Inflammatory macrophage (primary cell): ENCODE results near the gene PDK2.

ENCODE experiments used
- DNase-seq, 2 donors: peaks; one replicate each; pipeline ENCODE4 v3.0.0-alpha.2; 2020 to 2022
- total RNA-seq, 18 experiments: gene quantifications; one replicate each; lab custom pipeline; 2026; ENCODE audit warnings: mixed read lengths in 6 of 18, inconsistent platforms in 2 of 18; lab: John Stamatoyannopoulos, UW

PDK2 gene
- total RNA-seq = 3.1 to 19.0 (median 10.3) reads per million in 18 experiments

- DNase-seq = peak; percentile 97
Observed at GRCh38 chr17:50094753-50095619, at the start of gene PDK2. PDK2 (plus strand) TSS chr17:50095351; CDS start chr17:50095436, 85 bp downstream.

GRCh38 chr17:50046179-50046578, 49.0 kb upstream of the PDK2 start:
- DNase-seq = no peak

- DNase-seq = no peak
Observed at GRCh38 chr17:50046667-50047066, 48.5 kb upstream of the PDK2 start.

- DNase-seq = no peak
Observed at GRCh38 chr17:50047083-50047482, 48.1 kb upstream of the PDK2 start.

GRCh38 chr17:50047488-50048126, 47.5 kb upstream of the PDK2 start:
- peak; percentile 12 to 17 for DNase-seq

GRCh38 chr17:50048146-50048720, 46.9 kb upstream of the PDK2 start:
- no peak for DNase-seq

- no peak for DNase-seq
Observed at GRCh38 chr17:50048988-50049387, 46.2 kb upstream of the PDK2 start.

GRCh38 chr17:50049636-50050035, 45.5 kb upstream of the PDK2 start:
- no peak for DNase-seq

- no peak for DNase-seq
Observed at GRCh38 chr17:50050431-50051032, 44.6 kb upstream of the PDK2 start.

GRCh38 chr17:50051082-50051576, 44.0 kb upstream of the PDK2 start:
- DNase-seq = no peak

- DNase-seq = no peak
Observed at GRCh38 chr17:50051606-50052005, 43.5 kb upstream of the PDK2 start.

- no peak for DNase-seq
Observed at GRCh38 chr17:50052241-50052796, 42.8 kb upstream of the PDK2 start.

GRCh38 chr17:50052822-50053653, 42.1 kb upstream of the PDK2 start:
- DNase-seq = no peak

- no peak for DNase-seq
Observed at GRCh38 chr17:50053654-50053960, 41.5 kb upstream of the PDK2 start.

- no peak for DNase-seq
Observed at GRCh38 chr17:50055055-50055425, 40.1 kb upstream of the PDK2 start.

- DNase-seq = peak; percentile 35 to 67
Observed at GRCh38 chr17:50055426-50056216, 39.5 kb upstream of the PDK2 start, which contains the start of gene ITGA3. ITGA3 (plus strand) TSS chr17:50056110; CDS start chr17:50056440, 330 bp downstream.

GRCh38 chr17:50056217-50056960, 38.8 kb upstream of the PDK2 start:
- peak in 1 of 2 donors; percentile 28 for DNase-seq

- no peak for DNase-seq
Observed at GRCh38 chr17:50056961-50057330, 38.2 kb upstream of the PDK2 start.

GRCh38 chr17:50057521-50057991, 37.6 kb upstream of the PDK2 start:
- no peak for DNase-seq
